Fibroblast of lung (primary cell): ENCODE data around the gene AMY1B. TPM values are rescaled to one million over a fixed set of nuclear protein-coding genes. Genes with fewer than 3 reads are reported as not detected.
"Not testable (repeated sequence)": the region's sequence is repeated elsewhere in the genome, so short reads cannot be mapped to it uniquely, and the experiment has no call there.

Experiments
- DNase-seq, 2 donors: peaks; one replicate each; pipeline versions ENCODE4 v3.0.0 to v3.0.0-alpha.2; 2010; ENCODE audit warnings: low read depth in 2 of 2
- H2AFZ ChIP-seq: 2 replicates; pipeline ENCODE4 v1.5.1; 2012; ENCODE audit warnings: low read length, control low read depth, inconsistent platforms
- H3K27ac ChIP-seq: 2 replicates; pipeline ENCODE4 v1.5.1; 2011; ENCODE audit warnings: low read length, control low read depth; ENCODE audit not compliant: insufficient read depth
- H3K27me3 ChIP-seq: 2 replicates; pipeline ENCODE4 v1.5.1; 2011; ENCODE audit warnings: mild to moderate bottlenecking, low read length; ENCODE audit not compliant: control insufficient read depth, insufficient read depth
- H3K36me3 ChIP-seq: 2 replicates; pipeline ENCODE4 v1.5.1; 2011; ENCODE audit warnings: low read length; ENCODE audit not compliant: control insufficient read depth, insufficient read depth
- H3K4me1 ChIP-seq: 2 replicates; pipeline ENCODE4 v1.5.1; 2011; ENCODE audit warnings: low read length; ENCODE audit not compliant: control insufficient read depth, insufficient read depth; ENCODE audit errors: extremely low read depth
- H3K4me2 ChIP-seq: 2 replicates; pipeline ENCODE4 v1.5.1; 2011; ENCODE audit warnings: low read length, control low read depth; ENCODE audit not compliant: insufficient read depth; ENCODE audit errors: extremely low read depth
- H3K4me3 ChIP-seq, 4 experiments: fragments of 200-600 bp in 1 of 4; sonication (generic) in 1 of 4; replicated peaks in 1 of 4; 2 replicates each; pipeline ENCODE4 v1.5.1; 2011 to 2016; ENCODE audit warnings: low read length in 4 of 4, low read depth in 3 of 4, mild to moderate bottlenecking in 3 of 4, control low read depth in 2 of 4, inconsistent platforms in 1 of 4, mixed read lengths in 1 of 4; ENCODE audit not compliant: insufficient read depth in 1 of 4; ENCODE audit errors: control extremely low read depth in 1 of 4
- H3K79me2 ChIP-seq: 2 replicates; pipeline ENCODE4 v1.5.1; 2012; ENCODE audit warnings: mild to moderate bottlenecking, low read length, inconsistent platforms; ENCODE audit not compliant: control insufficient read depth, insufficient read depth
- H3K9ac ChIP-seq: 2 replicates; pipeline ENCODE4 v1.5.1; 2011; ENCODE audit warnings: mild to moderate bottlenecking, low read length, control low read depth; ENCODE audit not compliant: insufficient read depth
- H3K9me3 ChIP-seq: 2 replicates; pipeline ENCODE4 v1.5.1; 2012; ENCODE audit warnings: low read depth, low read length; ENCODE audit not compliant: control insufficient read depth, insufficient read depth
- H4K20me1 ChIP-seq: 2 replicates; pipeline ENCODE4 v1.5.1; 2011; ENCODE audit warnings: low read length; ENCODE audit not compliant: control insufficient read depth, insufficient read depth; ENCODE audit errors: extremely low read depth
- polyA minus RNA-seq: library from RNA; depleted of rRNA, polyadenylated mRNA; stranded (reverse); fragments of >200 nt; gene quantifications from 2 replicates; pipeline ENCODE4 v1.2.3, GENCODE V29; 2011; ENCODE audit warnings: low replicate concordance
- polyA plus RNA-seq, 2 donors: library from polyadenylated mRNA; depleted of rRNA in 1 of 2; stranded (reverse) in 1 of 2; unstranded in 1 of 2; fragments of >200 nt; gene quantifications; 2 replicates each; pipeline ENCODE4 v1.2.1, GENCODE V29; 2011 to 2012; ENCODE audit warnings: missing spikeins in 1 of 2
- total RNA-seq: library from RNA; depleted of rRNA; stranded (reverse); fragments of >200 nt; gene quantifications from 2 replicates; pipeline ENCODE4 v1.2.1, GENCODE V29; 2014

Gene AMY1B
- total RNA-seq (not detected in 2 replicates), polyA plus RNA-seq (not detected in 2 replicates), polyA minus RNA-seq (not detected in 2 replicates)
- polyA plus RNA-seq (2012), result not detected in 2 replicates

DNA sequence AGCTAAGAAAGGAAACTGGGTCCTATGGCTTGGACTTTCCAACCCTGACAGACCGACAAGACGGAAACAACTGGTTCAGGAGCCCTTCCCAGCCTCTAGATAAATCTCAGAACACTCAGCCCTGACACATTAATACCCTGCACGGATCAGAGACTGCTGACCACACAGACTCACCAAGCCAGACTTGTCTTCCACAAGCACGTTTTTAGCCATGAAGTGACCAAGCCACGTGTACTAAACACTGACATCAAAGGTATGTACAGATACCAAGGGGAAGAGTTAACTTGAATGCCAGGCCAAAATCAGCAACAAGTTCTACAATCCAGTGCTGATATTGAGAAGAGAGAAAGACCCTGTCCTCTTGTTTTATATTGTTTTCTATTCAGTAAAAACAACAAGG is at the start of gene AMY1B:
Gene AMY1B (minus strand): TSS at position 101 of the 400 bp plus-strand sequence. CDS start 571 bp downstream, outside the sequence.
- H3K4me1 ChIP-seq, H3K79me2 ChIP-seq, H3K27ac ChIP-seq, H3K36me3 ChIP-seq, H2AFZ ChIP-seq, H3K4me3 ChIP-seq, DNase-seq, H3K27me3 ChIP-seq, H3K9me3 ChIP-seq, H4K20me1 ChIP-seq, H3K9ac ChIP-seq, H3K4me2 ChIP-seq: not testable (repeated sequence)

DNA sequence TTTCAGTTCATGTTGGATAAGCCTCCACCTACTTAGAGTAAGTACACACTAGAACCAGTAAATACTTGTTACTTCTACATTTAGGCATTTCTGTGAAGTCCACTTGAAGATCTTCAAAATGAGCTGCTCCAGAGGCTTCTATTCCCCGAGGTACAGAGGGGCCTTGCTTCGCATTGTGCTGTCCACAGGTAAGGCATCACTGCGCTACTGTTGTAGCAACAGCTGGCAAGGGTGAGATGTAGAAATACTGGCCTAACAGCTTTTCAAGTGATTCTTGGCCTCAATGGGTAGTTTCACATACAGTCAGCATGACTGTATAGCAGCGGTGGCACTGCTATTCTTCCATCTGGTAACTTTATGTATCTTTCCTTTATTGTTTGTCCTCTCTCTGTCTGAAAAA is 49.0 kb upstream of the AMY1B start:
- not testable (repeated sequence) for H3K4me3 ChIP-seq

DNA sequence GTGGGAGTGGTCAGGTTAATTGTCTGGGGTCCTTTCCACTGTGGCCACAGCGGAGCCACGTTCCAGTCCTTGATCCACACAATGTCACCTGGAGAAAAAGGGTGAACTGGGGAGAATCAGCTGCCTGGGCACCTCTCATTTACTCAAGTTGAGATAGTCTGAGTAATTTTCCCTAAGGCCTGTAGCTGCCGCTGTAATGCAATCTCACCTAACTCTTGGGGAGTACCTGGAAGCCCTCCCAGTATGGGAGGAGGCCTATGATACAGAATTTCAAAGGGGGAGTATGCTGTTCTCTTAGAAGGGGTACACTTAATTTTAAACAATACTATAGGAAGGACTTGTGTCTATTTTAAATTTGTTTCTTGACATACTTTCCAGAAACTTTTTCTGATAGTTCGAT is 48.4 kb upstream of the AMY1B start:
- H2AFZ ChIP-seq, H4K20me1 ChIP-seq, H3K36me3 ChIP-seq, H3K9me3 ChIP-seq, H3K27ac ChIP-seq, H3K27me3 ChIP-seq, DNase-seq, H3K9ac ChIP-seq, H3K4me1 ChIP-seq, H3K4me3 ChIP-seq, H3K4me2 ChIP-seq, H3K79me2 ChIP-seq: not testable (repeated sequence)

More for the DNA sequence above, 49.0 kb upstream of the AMY1B start:
- H3K4me2 ChIP-seq, DNase-seq, H3K79me2 ChIP-seq, H3K36me3 ChIP-seq, H3K27ac ChIP-seq, H4K20me1 ChIP-seq, H3K9me3 ChIP-seq, H3K4me1 ChIP-seq, H2AFZ ChIP-seq, H3K27me3 ChIP-seq, H3K9ac ChIP-seq: not testable (repeated sequence)

DNA sequence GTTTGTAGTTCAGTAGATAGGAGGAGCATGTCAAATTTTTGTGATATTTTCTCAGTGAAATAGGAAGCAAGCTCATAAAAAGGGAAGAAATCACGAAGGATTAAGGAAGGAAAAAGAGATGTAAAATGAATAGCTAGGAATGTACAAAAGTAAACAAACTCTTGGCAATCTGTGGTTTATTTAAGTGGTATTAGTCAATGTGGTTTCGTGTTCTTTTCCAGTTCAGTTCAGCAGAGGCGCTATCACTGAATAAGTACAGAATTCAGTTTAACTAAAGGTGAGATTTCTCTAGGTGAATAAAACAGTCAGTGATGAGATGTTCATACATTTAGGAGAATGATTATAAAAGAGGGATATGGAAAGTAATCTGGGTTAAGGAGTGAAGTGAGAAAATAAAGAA is 42.0 kb upstream of the AMY1B start:
- not testable (repeated sequence) for H3K9me3 ChIP-seq, H3K9ac ChIP-seq, H3K4me1 ChIP-seq, H3K4me2 ChIP-seq, H3K36me3 ChIP-seq, H3K27me3 ChIP-seq, DNase-seq, H3K4me3 ChIP-seq, H4K20me1 ChIP-seq, H3K79me2 ChIP-seq, H3K27ac ChIP-seq, H2AFZ ChIP-seq

DNA sequence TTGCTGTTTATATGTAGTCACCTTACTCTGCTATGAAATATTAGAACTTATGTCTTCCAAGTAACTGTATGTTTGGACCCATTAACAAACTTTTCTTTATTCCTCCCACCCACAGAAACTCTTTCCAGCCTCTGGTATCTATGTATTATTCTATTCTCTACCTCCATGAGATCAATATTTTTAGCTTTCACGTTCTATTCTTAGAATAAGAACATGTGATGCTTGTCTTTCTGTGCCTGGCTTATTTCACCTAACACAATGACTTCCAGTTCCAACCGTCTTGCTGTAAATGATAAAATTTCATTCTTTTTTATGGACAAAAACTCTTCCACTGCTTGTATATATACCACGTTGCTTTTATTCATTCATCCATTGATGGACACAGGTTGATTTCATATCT is 39.3 kb upstream of the AMY1B start:
- not testable (repeated sequence) for H2AFZ ChIP-seq, H4K20me1 ChIP-seq, H3K27me3 ChIP-seq, DNase-seq, H3K4me3 ChIP-seq, H3K36me3 ChIP-seq, H3K9ac ChIP-seq, H3K4me2 ChIP-seq, H3K9me3 ChIP-seq, H3K27ac ChIP-seq, H3K4me1 ChIP-seq, H3K79me2 ChIP-seq

DNA sequence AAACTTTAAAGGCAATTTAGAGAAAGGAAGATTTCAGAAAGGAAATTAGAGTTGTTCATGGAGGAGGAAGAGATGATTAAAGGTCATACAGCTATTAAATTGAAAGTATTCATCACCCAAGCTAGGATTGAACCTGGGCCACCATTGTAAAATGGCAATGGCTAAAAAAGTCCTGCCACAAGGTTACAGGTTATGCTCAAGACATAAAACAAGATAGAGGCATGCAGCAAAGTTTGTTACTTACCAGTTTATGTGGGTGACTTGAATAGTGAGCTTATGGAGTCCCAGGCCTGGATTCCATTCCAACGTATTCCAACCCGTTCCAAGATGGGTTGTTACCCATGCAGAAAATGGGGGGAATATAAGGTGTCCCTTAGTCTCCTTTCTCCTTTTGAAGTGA is 25.5 kb upstream of the AMY1B start:
- not testable (repeated sequence) for H3K4me1 ChIP-seq, H3K4me2 ChIP-seq, H3K27ac ChIP-seq, H3K27me3 ChIP-seq, H3K9me3 ChIP-seq, H3K4me3 ChIP-seq, DNase-seq, H2AFZ ChIP-seq, H3K79me2 ChIP-seq, H3K36me3 ChIP-seq, H3K9ac ChIP-seq, H4K20me1 ChIP-seq

DNA sequence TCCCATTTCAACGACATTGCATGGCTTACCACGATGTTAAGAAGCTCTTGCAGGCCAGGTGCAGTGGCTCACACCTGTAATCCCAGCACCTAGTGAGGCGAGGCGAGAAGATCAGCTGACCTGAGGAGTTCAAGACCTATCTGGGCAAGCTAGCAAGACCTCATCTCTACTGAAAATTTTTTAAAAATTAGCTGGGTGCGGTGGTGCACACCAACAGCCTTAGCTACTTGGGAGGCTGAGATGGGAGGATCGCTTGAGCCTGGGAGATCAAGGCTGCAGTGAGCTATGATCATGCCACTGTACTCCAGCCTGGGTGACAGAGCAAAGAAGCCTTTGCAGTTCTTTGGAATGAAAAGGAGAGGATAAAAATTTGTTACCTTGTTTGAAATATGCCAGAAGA is 21.4 kb upstream of the AMY1B start:
- not testable (repeated sequence) for H3K79me2 ChIP-seq, DNase-seq, H3K27ac ChIP-seq, H3K9ac ChIP-seq, H3K4me2 ChIP-seq, H3K4me3 ChIP-seq, H3K9me3 ChIP-seq, H3K36me3 ChIP-seq, H3K4me1 ChIP-seq, H4K20me1 ChIP-seq, H3K27me3 ChIP-seq, H2AFZ ChIP-seq
